HG03108 (cell line): ENCODE data around the gene BCO2.
"Not testable (repeated sequence)": the region's sequence is repeated elsewhere in the genome, so short reads cannot be mapped to it uniquely, and the experiment has no call there.

Source experiments
- ATAC-seq: cut with Tn5 transposase; IDR thresholded peaks from one replicate; pipeline ENCODE4 v1.9.1; 2021; ENCODE audit warnings: moderate library complexity; ENCODE audit not compliant: unreplicated experiment

BCO2 gene

GRCh38 chr11:112174789-112175598, at the start of gene BCO2:
BCO2 (plus strand) TSS chr11:112175512; CDS start chr11:112175602, 90 bp downstream.
- ATAC-seq = no peak

GRCh38 chr11:112127056-112127455, 48.3 kb upstream of the BCO2 start:
- ATAC-seq = no peak

- ATAC-seq = no peak
Measured at GRCh38 chr11:112128483-112129121, 46.7 kb upstream of the BCO2 start.

GRCh38 chr11:112129656-112130055, 45.7 kb upstream of the BCO2 start:
- ATAC-seq = no peak

GRCh38 chr11:112132737-112133136, 42.6 kb upstream of the BCO2 start:
- ATAC-seq = no peak

GRCh38 chr11:112134473-112134872, 40.8 kb upstream of the BCO2 start:
- ATAC-seq = no peak

GRCh38 chr11:112143597-112143996, 31.7 kb upstream of the BCO2 start:
- ATAC-seq = no peak

- ATAC-seq = no peak
Measured at GRCh38 chr11:112150517-112150916, 24.8 kb upstream of the BCO2 start.

GRCh38 chr11:112156153-112156955, 19.0 kb upstream of the BCO2 start:
- ATAC-seq = no peak

- no peak for ATAC-seq
Measured at GRCh38 chr11:112156956-112157766, 18.2 kb upstream of the BCO2 start.

GRCh38 chr11:112159098-112160065, 15.9 kb upstream of the BCO2 start:
- ATAC-seq = no peak

GRCh38 chr11:112160091-112160848, 15.0 kb upstream of the BCO2 start:
- ATAC-seq = no peak

GRCh38 chr11:112161012-112161411, 14.3 kb upstream of the BCO2 start:
- no peak for ATAC-seq

- not testable (repeated sequence) for ATAC-seq
Measured at GRCh38 chr11:112162200-112162599, 13.1 kb upstream of the BCO2 start.

GRCh38 chr11:112162761-112163546, 12.4 kb upstream of the BCO2 start:
- no peak for ATAC-seq

- no peak for ATAC-seq
Measured at GRCh38 chr11:112163875-112164685, 11.2 kb upstream of the BCO2 start, which contains the start of gene IL18. IL18 (minus strand) TSS chr11:112164094; CDS start chr11:112155053, 9,041 bp downstream.

GRCh38 chr11:112165049-112165448, 10.3 kb upstream of the BCO2 start:
- ATAC-seq = no peak
